Transverse colon (tissue), 4 donors: ENCODE measurements around the gene SPNS3. TPM values are rescaled to one million over a fixed set of nuclear protein-coding genes. Genes with fewer than 3 reads are reported as not detected.
A peak's percentile ranks its signal among the peaks of the same experiment; 100 is the strongest.

Source experiments
- DNase-seq: peaks from one replicate; pipeline ENCODE4 v3.0.0-alpha.2; 2019
- H3K27ac ChIP-seq, 4 donors: fragments of 200-600 bp; sonication (generic); 2 replicates each; pipeline ENCODE4 v1.5.1; 2016 to 2018; ENCODE audit warnings: inconsistent platforms in 4 of 4
- H3K27me3 ChIP-seq: fragments of 200-600 bp; sonication (generic); 2 replicates; pipeline ENCODE4 v1.5.1; 2017; ENCODE audit warnings: inconsistent platforms
- H3K36me3 ChIP-seq, 4 donors: fragments of 200-600 bp; sonication (generic); 2 replicates each; pipeline ENCODE4 v1.5.1; 2017 to 2019; ENCODE audit warnings: inconsistent platforms in 4 of 4
- H3K4me1 ChIP-seq, 4 donors: fragments of 200-600 bp; sonication (generic); 2 replicates each; pipeline ENCODE4 v1.5.1; 2017 to 2020; ENCODE audit warnings: inconsistent platforms in 4 of 4
- H3K4me3 ChIP-seq, 4 donors: fragments of 200-600 bp; sonication (generic); 1 replicate in 1 of 4; 2 replicates in 3 of 4; pipeline versions ENCODE4 v1.5.1 to v1.6.1; 2017 to 2019; ENCODE audit warnings: inconsistent platforms in 4 of 4
- H3K9me3 ChIP-seq, 2 donors: fragments of 200-600 bp; sonication (generic); 2 replicates each; pipeline ENCODE4 v1.5.1; 2017 to 2019; ENCODE audit warnings: inconsistent platforms in 2 of 2
- CTCF ChIP-seq, 5 experiments: fragments of 200-600 bp in 3 of 5; fragments of 450-650 bp in 2 of 5; sonication (generic) in 3 of 5; IDR thresholded peaks; 1 replicate in 2 of 5; 2 replicates in 3 of 5; pipeline ENCODE4 v1.5.1; 2016 to 2017; ENCODE audit warnings: antibody characterized with exemption in 5 of 5, inconsistent platforms in 3 of 5, mild to moderate bottlenecking in 2 of 5, moderate library complexity in 1 of 5
- EP300 ChIP-seq: sonication (generic); formaldehyde crosslinking; IDR thresholded peaks from one replicate; pipeline ENCODE4 v1.6.1; 2017; ENCODE audit warnings: antibody characterized with exemption, low read depth
- POLR2A ChIP-seq: fragments of 450-650 bp; IDR thresholded peaks from one replicate; pipeline ENCODE4 v1.6.1; 2016; ENCODE audit warnings: antibody characterized with exemption, mild to moderate bottlenecking, moderate library complexity
- POLR2AphosphoS5 ChIP-seq, 3 donors: sonication (generic); formaldehyde crosslinking; IDR thresholded peaks; one replicate each; pipeline ENCODE4 v1.6.1; 2016; ENCODE audit warnings: antibody characterized with exemption in 3 of 3
- WGBS, 2 donors: methylation state at CpG; one replicate each; pipeline ENCODE4 v1.1.5; 2018; ENCODE audit warnings: low coverage in 1 of 2; 5-methylcytosine and 5-hydroxymethylcytosine counted together
- in situ Hi-C, 4 donors: fragments of 200-750 bp; cut with MboI; loops; one replicate each; pipeline versions ENCODE4 v1.15.0 to v1.15.1; 2017; ENCODE audit warnings: low sequenced_read_pairs in 3 of 4, low pct_ligation_motif_present in 1 of 4, low pct_unique_long_range_greater_than_20kb in 1 of 4
- intact Hi-C: fragments of 100-400 bp; cut with DNase I; formaldehyde crosslinking; loops from one replicate; pipeline ENCODE4 v1.15.1; 2023; ENCODE audit warnings: low total_unique reads
- total RNA-seq, 4 donors: library from RNA; depleted of rRNA; stranded (reverse); fragments of >200 nt; gene quantifications; one replicate each; pipeline ENCODE4 v1.1.0, GENCODE V29; 2016

Gene SPNS3
- total RNA-seq, 4 donors from 2014 or later: not detected

DNA sequence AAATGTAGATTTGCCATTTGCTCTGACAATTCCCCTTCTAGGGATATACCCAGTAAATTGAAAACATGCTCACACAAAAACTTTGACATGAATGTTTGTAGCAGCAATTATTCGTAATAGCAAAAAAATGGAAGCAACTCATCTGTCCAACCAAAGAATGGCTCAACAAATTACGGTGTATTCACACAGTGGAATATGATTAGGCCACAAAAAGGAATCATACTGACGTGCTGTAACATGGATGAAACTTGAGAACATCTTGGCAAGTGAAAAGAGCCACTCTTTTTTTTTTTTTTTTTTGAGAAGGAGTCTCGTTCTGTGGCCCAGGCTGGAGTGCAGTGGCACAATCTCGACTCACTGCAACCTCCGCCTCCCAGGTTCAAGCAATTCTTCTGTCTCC, 24.1 kb upstream of the SPNS3 start:
- WGBS, 2 donors: 62 to 84% methylated on average over 4 to 6 of the region's 6 CpGs
- intact Hi-C loops (loop anchor here (5.0 kb wide), 1 partner anchor 207 kb away; no protein-coding TSS in a partner anchor), in situ Hi-C loops (loop anchor here in 3 of 4 donors (10.0 kb wide), 3 partner anchors 185 to 215 kb away; no protein-coding TSS in a partner anchor)

GRCh38 chr17:4411201-4411600, 22.5 kb upstream of the SPNS3 start:
- in situ Hi-C loops: loop anchor here in 3 of 4 donors (10.0 kb wide), 3 partner anchors 186 to 214 kb away; no protein-coding TSS in a partner anchor
- Histone ChIP-seq H3K27me3 (no peaks in the 10 kb centered on the region), H3K4me1 (peaks cover 0 to 5% (median 0%) of the 10 kb centered on the region in 4 donors), H3K4me3 (no peak overlapping the region), H3K9me3 (no peaks in the 10 kb centered on the region), H3K27ac (no peak overlapping the region), H3K36me3 (no peaks in the 10 kb centered on the region)
- intact Hi-C loops: loop anchor here (5.0 kb wide), 1 partner anchor 209 kb away; no protein-coding TSS in a partner anchor
- TF ChIP-seq EP300 (no peak), POLR2A (no peak), CTCF (IDR thresholded peaks at IDR 0.05) (no peak), POLR2AphosphoS5 (IDR thresholded peaks at IDR 0.05) (no peak)
- 83% methylated on average over 3 of the region's 3 CpGs; no CpG with 5 or more reads in 1 of the 2 donors for WGBS, 2 donors
- no peak for DNase-seq

More for the DNA sequence above, 24.1 kb upstream of the SPNS3 start:
- H3K4me3 ChIP-seq: no peak overlapping the region
- TF ChIP-seq CTCF (IDR thresholded peaks at IDR 0.05) (no peak), EP300 (no peak), POLR2A (no peak), POLR2AphosphoS5 (IDR thresholded peaks at IDR 0.05) (no peak)
- no peaks in the 10 kb centered on the region for H3K27me3 ChIP-seq
- H3K4me1 ChIP-seq: peaks cover 0 to 5% (median 0%) of the 10 kb centered on the region in 4 donors
- H3K27ac ChIP-seq: no peak overlapping the region
- H3K9me3 ChIP-seq: no peaks in the 10 kb centered on the region
- DNase-seq: no peak
- H3K36me3 ChIP-seq: no peaks in the 10 kb centered on the region

DNA sequence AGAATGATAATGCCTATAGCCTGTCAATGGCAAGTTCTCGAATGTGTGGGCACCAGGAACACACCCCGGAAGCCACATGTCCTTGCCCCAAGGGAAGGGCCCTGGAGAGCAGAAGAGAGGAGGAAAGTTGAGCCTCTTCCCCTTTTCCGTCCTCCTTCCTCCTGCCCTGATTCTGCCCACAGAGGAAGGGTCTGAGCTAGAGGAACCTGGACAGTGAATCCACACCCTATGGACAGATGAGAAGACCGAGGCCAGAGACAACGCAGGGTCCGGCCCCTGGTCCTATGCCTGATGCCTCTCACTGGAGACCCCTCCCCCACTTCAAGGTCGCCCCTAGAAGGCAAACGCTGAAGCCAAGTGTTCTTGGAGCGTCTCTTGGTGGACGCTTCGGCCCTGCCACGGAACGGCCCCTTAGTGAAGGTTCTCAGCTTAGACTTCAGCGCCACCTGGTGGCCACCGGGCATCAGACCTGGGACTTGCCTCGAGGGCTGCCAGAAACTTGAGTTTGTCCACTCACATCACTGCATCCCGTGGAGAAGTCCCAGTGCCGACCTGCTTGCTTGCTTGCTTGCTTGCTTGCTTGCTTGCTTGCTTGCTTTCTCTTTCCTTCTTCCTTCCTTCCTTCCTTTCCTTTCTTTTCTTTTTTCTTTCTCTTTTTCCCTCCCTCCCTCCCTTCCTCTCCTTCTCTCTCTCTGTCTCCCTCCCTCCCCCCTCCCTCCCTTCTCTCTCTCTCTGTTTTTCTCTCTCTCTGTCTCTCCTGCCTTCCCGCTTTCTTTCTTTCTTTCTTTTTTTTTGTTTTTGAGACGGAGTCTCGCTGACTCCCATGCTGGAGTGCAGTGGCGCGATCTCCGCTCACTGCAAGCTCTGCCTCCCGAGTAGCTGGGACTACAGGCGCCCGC, 20.6 kb upstream of the SPNS3 start:
- in situ Hi-C loops: loop anchor here in 3 of 4 donors (10.0 kb wide), 3 partner anchors 188 to 212 kb away; no protein-coding TSS in a partner anchor

More for the DNA sequence above, 20.6 kb upstream of the SPNS3 start:
- peak; percentile 94 for DNase-seq
- no peaks in the 10 kb centered on the region for H3K9me3 ChIP-seq
- intact Hi-C loops: loop anchor here (5.0 kb wide), 1 partner anchor 211 kb away; no protein-coding TSS in a partner anchor
- no peaks in the 10 kb centered on the region for H3K36me3 ChIP-seq
- H3K27ac ChIP-seq: no peak overlapping the region
- TF ChIP-seq POLR2AphosphoS5 (IDR thresholded peaks at IDR 0.05): no peak
- TF ChIP-seq CTCF (IDR thresholded peaks at IDR 0.05): peak; percentile 82 to 94 (median 88)
- peaks cover 0 to 5% (median 0%) of the 10 kb centered on the region in 4 donors for H3K4me1 ChIP-seq
- H3K4me3 ChIP-seq: no peak overlapping the region
- H3K27me3 ChIP-seq: no peaks in the 10 kb centered on the region
- 16 to 23% methylated on average over 5 to 19 of the region's 27 CpGs for WGBS, 2 donors
